NCI-H345 (cell line): ENCODE data around the gene ZFC3H1.
"Not testable (repeated sequence)": the region's sequence is repeated elsewhere in the genome, so short reads cannot be mapped to it uniquely, and the experiment has no call there.

Source experiments
- DNase-seq: peaks from one replicate; lab custom pipeline; 2025; lab: John Stamatoyannopoulos, UW

ZFC3H1 gene

DNA sequence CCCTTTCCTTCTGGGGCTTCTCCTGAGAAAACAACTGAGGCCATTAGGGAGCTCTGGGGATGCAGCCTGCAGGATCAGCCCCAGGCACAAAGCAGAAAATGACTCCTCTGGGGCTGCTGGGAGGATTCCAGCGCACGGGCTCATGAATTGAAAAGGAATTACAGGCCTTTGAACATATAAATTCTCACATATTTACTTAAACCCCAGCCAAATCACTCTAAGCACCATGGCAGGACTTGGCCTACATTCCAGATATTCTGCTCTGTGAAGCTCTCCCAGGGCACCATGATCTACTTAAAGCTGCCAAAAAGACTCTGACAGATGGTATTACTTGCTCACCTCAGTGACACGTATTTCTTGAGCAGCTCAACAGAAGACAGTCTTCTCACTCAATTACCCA lies 87.2 kb downstream of the ZFC3H1 start:
- DNase-seq = no peak

DNA sequence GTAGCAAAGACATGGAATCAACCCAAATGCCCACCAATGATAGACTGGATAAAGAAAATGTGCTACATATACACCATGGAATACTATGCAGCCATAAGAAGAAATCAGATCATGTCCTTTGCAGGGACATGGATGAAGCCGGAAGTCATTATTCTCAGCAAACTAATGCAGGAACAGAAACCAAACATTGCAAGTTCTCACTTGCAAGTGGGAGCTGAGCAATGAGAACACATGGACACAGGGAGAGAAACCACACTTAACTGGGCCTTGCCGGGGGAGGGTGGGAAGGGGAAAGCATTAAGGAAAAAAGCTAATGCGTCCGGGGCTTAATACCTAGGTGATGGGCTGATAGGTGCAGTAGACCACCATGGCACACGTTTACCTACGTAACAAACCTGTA lies 93.8 kb downstream of the ZFC3H1 start:
- not testable (repeated sequence) for DNase-seq

DNA sequence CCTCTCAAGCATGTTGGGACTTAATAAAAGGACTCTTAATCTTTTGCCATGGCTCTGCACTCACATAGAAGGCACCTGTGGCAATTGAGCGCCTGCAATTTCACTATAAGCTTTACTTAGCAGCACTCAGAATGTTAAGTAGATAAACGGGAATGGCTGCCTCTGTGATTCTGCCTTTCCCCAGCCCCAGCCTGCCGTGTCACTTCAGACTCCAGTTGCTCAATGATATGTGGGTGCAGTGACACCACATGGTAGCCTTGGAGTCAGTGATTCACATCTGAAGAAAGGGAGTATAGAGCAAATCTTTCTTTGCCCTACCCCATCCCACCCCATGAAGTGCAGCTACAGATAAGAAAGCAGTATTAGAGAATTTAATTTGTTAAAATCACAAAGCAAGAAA lies 96.1 kb downstream of the ZFC3H1 start:
- DNase-seq = no peak

DNA sequence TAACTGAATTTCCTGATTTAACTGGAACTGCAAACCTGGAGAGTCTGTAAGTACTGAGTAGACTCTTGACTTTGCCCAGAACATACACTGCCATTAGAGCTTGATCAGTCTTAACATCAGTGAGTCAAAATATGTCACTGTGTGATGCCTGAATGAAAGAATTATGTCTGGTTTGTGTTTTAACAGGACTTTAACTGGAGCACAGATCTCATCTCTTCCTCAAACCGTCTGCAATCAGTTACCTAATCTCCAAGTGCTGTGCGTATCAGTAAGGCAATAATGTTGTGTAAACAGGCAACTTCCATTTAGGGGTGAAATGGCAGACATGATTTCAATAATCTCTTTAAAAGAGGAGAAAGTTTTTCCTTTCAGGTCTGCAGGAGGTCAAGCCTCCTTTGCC lies 97.0 kb downstream of the ZFC3H1 start:
- DNase-seq = no peak

DNA sequence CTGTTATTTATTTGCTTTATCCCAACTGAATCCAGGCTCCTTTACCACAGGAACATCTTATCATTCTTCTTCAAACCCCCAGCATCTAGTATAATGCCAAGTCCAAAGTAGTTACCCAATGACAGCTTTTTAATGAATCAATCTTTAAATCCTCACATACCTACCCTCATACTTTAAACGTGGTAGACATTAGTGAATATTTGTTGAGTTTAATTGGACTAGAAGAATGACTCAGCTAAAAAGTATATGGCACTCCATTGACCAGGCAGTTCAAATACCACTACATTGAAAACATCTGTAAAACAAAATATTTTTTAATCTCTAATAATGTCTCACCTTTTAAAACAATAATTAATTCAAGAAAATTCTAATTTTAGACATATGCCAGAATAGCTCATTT lies 98.1 kb downstream of the ZFC3H1 start:
- DNase-seq = no peak

DNA sequence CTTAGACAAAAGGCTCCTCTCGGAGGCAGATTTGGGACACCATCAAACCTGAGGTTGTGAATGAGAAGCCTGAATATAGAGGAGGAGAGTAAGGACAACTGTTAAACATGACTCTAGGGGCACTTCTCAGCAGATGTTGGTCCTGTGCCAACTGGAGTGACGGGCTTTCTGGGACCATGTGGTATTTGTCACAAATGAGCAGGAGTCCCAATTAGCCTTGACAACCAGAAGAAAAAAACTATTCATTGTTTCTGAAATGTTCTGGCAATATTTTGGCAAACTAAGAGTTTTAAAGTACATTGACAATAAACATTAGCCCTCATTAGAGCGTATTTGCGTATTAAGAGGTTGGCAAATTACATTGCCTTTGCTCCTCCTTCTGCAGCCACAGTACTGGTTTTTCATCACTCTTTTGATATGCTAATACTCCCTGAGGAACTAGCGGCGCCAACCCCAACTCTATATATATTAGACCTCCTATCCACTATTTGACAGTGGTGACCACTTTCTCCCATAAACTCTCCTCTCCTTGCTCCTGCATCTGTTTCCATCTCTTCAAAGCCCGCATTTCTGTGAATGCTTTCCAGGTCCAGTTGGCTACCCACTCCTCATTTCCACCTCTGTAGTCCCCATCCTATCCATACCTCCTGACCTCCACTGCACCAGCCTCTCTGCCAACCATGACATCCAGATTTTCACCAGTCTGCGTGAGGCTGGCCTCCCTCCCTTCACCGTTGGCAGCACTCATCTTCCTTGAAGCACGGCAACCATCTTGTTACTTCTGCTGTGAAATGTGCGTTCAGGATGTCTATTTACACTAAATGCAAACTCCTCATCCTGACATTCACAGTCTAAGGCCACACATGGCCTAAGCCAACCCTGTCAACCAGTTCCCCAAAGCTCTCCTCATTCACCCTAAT lies 100.7 kb downstream of the ZFC3H1 start:
- no peak for DNase-seq
